PC-9 (cell line): ENCODE results near the gene MICB.

Experiments
- EZH2 ChIP-seq: fragments of 200-600 bp; sonication (generic); IDR thresholded peaks from 2 replicates; pipeline ENCODE4 v1.8.0; 2017; ENCODE audit warnings: antibody characterized with exemption, low read depth
- TF ChIP-seq, protein P1 (sequence below): fragments of 200-600 bp; sonication (generic); conservative IDR thresholded peaks from 2 replicates; pipeline ENCODE4 v1.6.1; 2017; ENCODE audit warnings: mixed run types, antibody characterized with exemption, mild to moderate bottlenecking, moderate library complexity

DNA sequence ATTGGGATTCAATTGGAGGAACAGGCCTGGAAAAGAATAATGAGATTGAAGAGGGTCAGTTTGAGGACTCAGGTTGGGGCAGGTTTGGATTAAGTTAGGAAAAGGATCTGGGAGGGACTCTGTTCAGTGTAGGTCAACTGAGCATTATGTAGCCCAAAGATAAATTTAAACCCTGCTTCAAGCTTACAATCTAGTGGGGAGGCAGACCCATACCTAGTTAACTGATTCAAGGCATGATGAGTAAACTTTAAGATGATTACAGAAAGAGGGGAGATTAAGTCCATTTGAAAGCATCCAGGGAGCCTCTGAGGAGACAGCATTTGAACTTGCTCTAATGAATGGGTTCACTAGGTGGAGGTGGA is 62.7 kb downstream of the MICB start:
- TF ChIP-seq, protein P1, sequence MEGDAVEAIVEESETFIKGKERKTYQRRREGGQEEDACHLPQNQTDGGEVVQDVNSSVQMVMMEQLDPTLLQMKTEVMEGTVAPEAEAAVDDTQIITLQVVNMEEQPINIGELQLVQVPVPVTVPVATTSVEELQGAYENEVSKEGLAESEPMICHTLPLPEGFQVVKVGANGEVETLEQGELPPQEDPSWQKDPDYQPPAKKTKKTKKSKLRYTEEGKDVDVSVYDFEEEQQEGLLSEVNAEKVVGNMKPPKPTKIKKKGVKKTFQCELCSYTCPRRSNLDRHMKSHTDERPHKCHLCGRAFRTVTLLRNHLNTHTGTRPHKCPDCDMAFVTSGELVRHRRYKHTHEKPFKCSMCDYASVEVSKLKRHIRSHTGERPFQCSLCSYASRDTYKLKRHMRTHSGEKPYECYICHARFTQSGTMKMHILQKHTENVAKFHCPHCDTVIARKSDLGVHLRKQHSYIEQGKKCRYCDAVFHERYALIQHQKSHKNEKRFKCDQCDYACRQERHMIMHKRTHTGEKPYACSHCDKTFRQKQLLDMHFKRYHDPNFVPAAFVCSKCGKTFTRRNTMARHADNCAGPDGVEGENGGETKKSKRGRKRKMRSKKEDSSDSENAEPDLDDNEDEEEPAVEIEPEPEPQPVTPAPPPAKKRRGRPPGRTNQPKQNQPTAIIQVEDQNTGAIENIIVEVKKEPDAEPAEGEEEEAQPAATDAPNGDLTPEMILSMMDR: no peak
- no peak for TF ChIP-seq EZH2
